Tibial nerve (tissue), 4 donors: Measurements from ENCODE around the gene PHYH. TPM values are rescaled to one million over a fixed set of nuclear protein-coding genes. Genes with fewer than 3 reads are reported as not detected.

Source experiments
- DNase-seq, 2 donors: peaks; one replicate each; pipeline ENCODE4 v3.0.0-alpha.2; 2019; ENCODE audit warnings: low spot score in 2 of 2
- H3K27ac ChIP-seq, 4 donors: fragments of 200-600 bp; sonication (generic) in 3 of 4; one replicate each; pipeline ENCODE4 v1.5.1; 2017 to 2019; ENCODE audit warnings: mild to moderate bottlenecking in 1 of 4
- H3K27me3 ChIP-seq, 2 donors: fragments of 200-600 bp; sonication (generic) in 1 of 2; one replicate each; pipeline versions ENCODE4 v1.5.1 to v1.6.0; 2017 to 2019
- H3K36me3 ChIP-seq, 3 donors: fragments of 200-600 bp; sonication (generic); one replicate each; pipeline ENCODE4 v1.5.1; 2018 to 2019
- H3K4me1 ChIP-seq, 4 donors: fragments of 200-600 bp; sonication (generic) in 3 of 4; one replicate each; pipeline ENCODE4 v1.5.1; 2017 to 2019
- H3K4me3 ChIP-seq, 4 donors: fragments of 200-600 bp; sonication (generic) in 3 of 4; one replicate each; pipeline ENCODE4 v1.5.1; 2017 to 2019; ENCODE audit warnings: mild to moderate bottlenecking in 1 of 4, moderate library complexity in 1 of 4
- H3K9me3 ChIP-seq, 4 donors: fragments of 200-600 bp; sonication (generic) in 3 of 4; one replicate each; pipeline ENCODE4 v1.5.1; 2017 to 2019
- EP300 ChIP-seq, 2 donors: sonication (generic); formaldehyde crosslinking; IDR thresholded peaks; one replicate each; pipeline ENCODE4 v1.6.1; 2017; ENCODE audit warnings: antibody characterized with exemption in 2 of 2, mild to moderate bottlenecking in 1 of 2
- POLR2A ChIP-seq, 2 donors: fragments of 450-650 bp; IDR thresholded peaks; one replicate each; pipeline ENCODE4 v1.6.1; 2017; ENCODE audit warnings: antibody characterized with exemption in 2 of 2, mild to moderate bottlenecking in 2 of 2, moderate library complexity in 2 of 2
- WGBS, 2 donors: methylation state at CpG; one replicate each; pipeline ENCODE4 v1.1.5; 2018; 5-methylcytosine and 5-hydroxymethylcytosine counted together
- total RNA-seq, 4 donors: library from RNA; depleted of rRNA; stranded (reverse); fragments of >200 nt; gene quantifications; one replicate each; pipeline ENCODE4 v1.1.0, GENCODE V29; 2016
- TF ChIP-seq, protein P1 (sequence below), 5 experiments: fragments of 200-600 bp in 3 of 5; fragments of 450-650 bp in 2 of 5; sonication (generic) in 3 of 5; IDR thresholded peaks; one replicate each; pipeline ENCODE4 v1.5.1; 2016 to 2019; ENCODE audit warnings: antibody characterized with exemption in 5 of 5, mild to moderate bottlenecking in 3 of 5, moderate library complexity in 2 of 5

PHYH gene
- total RNA-seq, result 10 to 100 TPM; 14.1 to 40.9 (median 32.5) TPM

GRCh38 chr10:13299437-13300287, at the start of gene PHYH:
Gene PHYH, minus strand, starts transcription at chr10:13300064. Its CDS starts 22 bp downstream, at chr10:13300042.
- TF ChIP-seq, protein P1, sequence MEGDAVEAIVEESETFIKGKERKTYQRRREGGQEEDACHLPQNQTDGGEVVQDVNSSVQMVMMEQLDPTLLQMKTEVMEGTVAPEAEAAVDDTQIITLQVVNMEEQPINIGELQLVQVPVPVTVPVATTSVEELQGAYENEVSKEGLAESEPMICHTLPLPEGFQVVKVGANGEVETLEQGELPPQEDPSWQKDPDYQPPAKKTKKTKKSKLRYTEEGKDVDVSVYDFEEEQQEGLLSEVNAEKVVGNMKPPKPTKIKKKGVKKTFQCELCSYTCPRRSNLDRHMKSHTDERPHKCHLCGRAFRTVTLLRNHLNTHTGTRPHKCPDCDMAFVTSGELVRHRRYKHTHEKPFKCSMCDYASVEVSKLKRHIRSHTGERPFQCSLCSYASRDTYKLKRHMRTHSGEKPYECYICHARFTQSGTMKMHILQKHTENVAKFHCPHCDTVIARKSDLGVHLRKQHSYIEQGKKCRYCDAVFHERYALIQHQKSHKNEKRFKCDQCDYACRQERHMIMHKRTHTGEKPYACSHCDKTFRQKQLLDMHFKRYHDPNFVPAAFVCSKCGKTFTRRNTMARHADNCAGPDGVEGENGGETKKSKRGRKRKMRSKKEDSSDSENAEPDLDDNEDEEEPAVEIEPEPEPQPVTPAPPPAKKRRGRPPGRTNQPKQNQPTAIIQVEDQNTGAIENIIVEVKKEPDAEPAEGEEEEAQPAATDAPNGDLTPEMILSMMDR (IDR thresholded peaks at IDR 0.05), result peak in 1 of 5 experiments; percentile 41
- peak; percentile 75 to 93 for TF ChIP-seq POLR2A (IDR thresholded peaks at IDR 0.05)
- peak; percentile 44 to 79 for TF ChIP-seq EP300 (IDR thresholded peaks at IDR 0.05)
- H3K9me3 ChIP-seq, result no peaks in the 10 kb centered on the region
- peak; percentile 82 to 85 for DNase-seq
- peak within 1 kb of the TSS; percentile 96 to 99 (median 98) for H3K27ac ChIP-seq
- peaks cover 0 to 12% (median 0%) of the 10 kb centered on the region in 3 donors for H3K36me3 ChIP-seq
- H3K27me3 ChIP-seq, result no peaks in the 10 kb centered on the region
- WGBS, 2 donors, result 0% methylated on average over 37 to 41 of the region's 88 CpGs
- peak within 1 kb of the TSS; percentile 52 to 81 (median 74) for H3K4me3 ChIP-seq
- peaks cover 0 to 26% (median 9%) of the 10 kb centered on the region in 4 donors for H3K4me1 ChIP-seq

- WGBS, 2 donors, result 1% methylated on average over 24 to 60 of the region's 65 CpGs
- peaks cover 0 to under 1% (median 0%) of the 10 kb centered on the region in 3 donors for H3K36me3 ChIP-seq
- H3K27ac ChIP-seq, result peak within 1 kb of the TSS; percentile 93 to 98 (median 95)
- TF ChIP-seq EP300 (IDR thresholded peaks at IDR 0.05) (peak in 1 of 2 donors; percentile 49), POLR2A (IDR thresholded peaks at IDR 0.05) (no peak)
- TF ChIP-seq, protein P1 (IDR thresholded peaks at IDR 0.05), result peak in 1 of 5 experiments; percentile 11
- DNase-seq, result peak; percentile 23 to 27
- H3K27me3 ChIP-seq, result peaks cover 0 to 25% of the 10 kb centered on the region in 2 donors
- H3K4me3 ChIP-seq, result peak within 1 kb of the TSS; percentile 68 to 87 (median 75)
- no peaks in the 10 kb centered on the region for H3K9me3 ChIP-seq
- H3K4me1 ChIP-seq, result peaks cover 0 to 39% (median 10%) of the 10 kb centered on the region in 4 donors
These were observed 48.6 kb upstream of the PHYH start, which contains the start of gene SEPHS1 for GRCh38 chr10:13348216-13349017. Gene SEPHS1, minus strand, starts transcription at chr10:13348293. Its CDS starts 3,343 bp downstream, at chr10:13344950.

DNA sequence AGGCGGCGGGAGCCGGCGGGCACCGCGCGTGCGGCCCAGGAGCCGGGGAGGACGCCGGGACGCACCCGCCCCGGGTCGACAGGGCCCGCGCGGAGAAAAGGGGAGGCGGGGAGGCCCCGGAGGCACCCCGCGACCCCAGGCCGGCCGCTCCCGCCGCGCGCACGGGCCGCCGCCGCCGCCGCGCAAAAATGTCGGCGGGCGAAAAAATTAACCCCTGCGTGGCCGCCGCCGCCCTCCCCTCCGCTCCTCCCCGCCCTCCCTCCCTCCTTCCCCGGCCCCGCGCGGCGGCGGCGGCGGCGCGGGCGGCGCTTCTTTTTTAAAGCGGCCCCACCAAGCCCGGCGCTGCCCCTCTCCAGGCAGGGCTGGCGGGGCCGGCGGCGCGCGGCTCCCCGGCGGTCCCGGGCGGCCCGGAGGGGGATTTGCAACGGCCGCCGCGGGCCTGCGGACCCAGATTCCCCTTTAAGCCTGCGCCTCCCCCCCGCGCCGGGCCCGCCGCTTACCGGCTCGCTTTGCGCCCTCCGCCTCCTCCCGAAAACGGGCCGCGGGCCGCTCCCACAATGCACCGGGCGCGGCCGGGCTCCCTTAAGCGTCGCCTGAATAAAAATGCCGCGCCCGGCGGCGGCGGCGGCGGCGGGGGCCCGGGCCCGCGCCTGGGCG, 47.8 kb upstream of the PHYH start:
- 0% methylated on average over 38 of the region's 109 CpGs; no CpG with 5 or more reads in 1 of the 2 donors for WGBS, 2 donors
- Histone ChIP-seq H3K27me3 (peaks cover 0 to 17% of the 10 kb centered on the region in 2 donors), H3K4me1 (peaks cover 0 to 39% (median 10%) of the 10 kb centered on the region in 4 donors), H3K27ac (peak overlapping the region; percentile 84 to 98 (median 93)), H3K4me3 (peak overlapping the region in 3 of 4 donors; percentile 68 to 80 (median 70)), H3K36me3 (peaks cover 0 to 8% (median 0%) of the 10 kb centered on the region in 3 donors), H3K9me3 (no peaks in the 10 kb centered on the region)
- DNase-seq, result peak; percentile 61 to 65
- TF ChIP-seq EP300 (IDR thresholded peaks at IDR 0.05) (no peak), POLR2A (IDR thresholded peaks at IDR 0.05) (no peak)
- TF ChIP-seq, protein P1 (IDR thresholded peaks at IDR 0.05), result peak in 1 of 5 experiments; percentile 18

DNA sequence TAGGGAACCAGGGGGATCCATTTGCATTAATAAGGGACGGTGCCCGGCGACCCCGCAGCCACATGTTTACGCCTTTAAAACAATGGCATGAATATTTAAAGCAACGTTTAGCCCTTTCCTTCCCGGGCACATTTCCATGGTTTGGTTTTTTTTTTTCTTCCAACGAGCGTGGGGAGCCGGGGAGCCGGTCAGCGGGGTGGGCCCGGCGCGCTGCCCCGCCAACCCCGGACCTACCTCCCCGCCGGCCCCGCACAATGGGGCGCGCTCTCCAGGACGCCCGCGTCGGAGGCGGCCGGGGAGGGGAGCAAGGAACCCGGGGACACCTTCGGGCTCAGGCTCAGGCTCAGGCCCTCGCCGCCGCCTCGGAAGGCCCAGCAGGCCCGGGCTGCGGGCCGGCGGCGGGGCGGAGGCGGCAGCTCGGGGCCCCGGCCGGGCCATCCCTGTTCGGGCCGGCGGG, 47.2 kb upstream of the PHYH start:
- TF ChIP-seq EP300 (IDR thresholded peaks at IDR 0.05), result no peak
- TF ChIP-seq, protein P1 (IDR thresholded peaks at IDR 0.05), result no peak
- TF ChIP-seq POLR2A (IDR thresholded peaks at IDR 0.05), result no peak
- DNase-seq, result no peak
- H3K4me1 ChIP-seq, result peaks cover 0 to 39% (median 10%) of the 10 kb centered on the region in 4 donors
- H3K27me3 ChIP-seq, result peaks cover 0 to 11% of the 10 kb centered on the region in 2 donors
- H3K36me3 ChIP-seq, result peaks cover 0 to 14% (median 0%) of the 10 kb centered on the region in 3 donors
- WGBS, 2 donors, result 1% methylated on average over 22 to 30 of the region's 47 CpGs
- H3K9me3 ChIP-seq, result no peaks in the 10 kb centered on the region
- H3K27ac ChIP-seq, result peak overlapping the region; percentile 93 to 98 (median 95)
- peak overlapping the region; percentile 68 to 81 (median 75) for H3K4me3 ChIP-seq
